HL-60 (cell line): Measurements from ENCODE around the gene PCSK5.

Experiments
- TF ChIP-seq, protein P1 (sequence below): IDR thresholded peaks from 2 replicates; pipeline ENCODE4 v1.6.1; 2012; ENCODE audit warnings: low read depth; ENCODE audit not compliant: insufficient replicate concordance
- TF ChIP-seq, protein P2 (sequence below): IDR thresholded peaks from one replicate; pipeline ENCODE4 v1.5.1; 2011; ENCODE audit warnings: low read length, control low read depth, inconsistent platforms; ENCODE audit not compliant: insufficient read depth

DNA sequence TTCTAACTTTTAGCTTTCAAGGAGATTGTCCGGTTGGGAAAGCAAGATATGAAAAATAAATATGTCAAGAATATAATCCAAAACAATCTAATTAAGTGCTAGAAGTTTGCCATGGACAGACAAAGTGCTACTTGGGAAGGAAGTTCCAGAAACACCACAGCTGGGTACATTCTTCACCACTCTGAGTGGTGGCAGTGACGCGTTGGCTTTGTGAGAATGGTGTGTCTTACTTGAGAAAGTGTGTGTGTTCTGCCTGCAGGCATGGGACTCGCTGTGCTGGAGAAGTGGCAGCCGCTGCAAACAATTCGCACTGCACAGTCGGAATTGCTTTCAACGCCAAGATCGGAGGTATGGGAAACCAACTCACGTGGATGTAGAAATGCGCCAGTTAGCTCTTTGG is 177.2 kb downstream of the PCSK5 start:
- TF ChIP-seq, protein P1, sequence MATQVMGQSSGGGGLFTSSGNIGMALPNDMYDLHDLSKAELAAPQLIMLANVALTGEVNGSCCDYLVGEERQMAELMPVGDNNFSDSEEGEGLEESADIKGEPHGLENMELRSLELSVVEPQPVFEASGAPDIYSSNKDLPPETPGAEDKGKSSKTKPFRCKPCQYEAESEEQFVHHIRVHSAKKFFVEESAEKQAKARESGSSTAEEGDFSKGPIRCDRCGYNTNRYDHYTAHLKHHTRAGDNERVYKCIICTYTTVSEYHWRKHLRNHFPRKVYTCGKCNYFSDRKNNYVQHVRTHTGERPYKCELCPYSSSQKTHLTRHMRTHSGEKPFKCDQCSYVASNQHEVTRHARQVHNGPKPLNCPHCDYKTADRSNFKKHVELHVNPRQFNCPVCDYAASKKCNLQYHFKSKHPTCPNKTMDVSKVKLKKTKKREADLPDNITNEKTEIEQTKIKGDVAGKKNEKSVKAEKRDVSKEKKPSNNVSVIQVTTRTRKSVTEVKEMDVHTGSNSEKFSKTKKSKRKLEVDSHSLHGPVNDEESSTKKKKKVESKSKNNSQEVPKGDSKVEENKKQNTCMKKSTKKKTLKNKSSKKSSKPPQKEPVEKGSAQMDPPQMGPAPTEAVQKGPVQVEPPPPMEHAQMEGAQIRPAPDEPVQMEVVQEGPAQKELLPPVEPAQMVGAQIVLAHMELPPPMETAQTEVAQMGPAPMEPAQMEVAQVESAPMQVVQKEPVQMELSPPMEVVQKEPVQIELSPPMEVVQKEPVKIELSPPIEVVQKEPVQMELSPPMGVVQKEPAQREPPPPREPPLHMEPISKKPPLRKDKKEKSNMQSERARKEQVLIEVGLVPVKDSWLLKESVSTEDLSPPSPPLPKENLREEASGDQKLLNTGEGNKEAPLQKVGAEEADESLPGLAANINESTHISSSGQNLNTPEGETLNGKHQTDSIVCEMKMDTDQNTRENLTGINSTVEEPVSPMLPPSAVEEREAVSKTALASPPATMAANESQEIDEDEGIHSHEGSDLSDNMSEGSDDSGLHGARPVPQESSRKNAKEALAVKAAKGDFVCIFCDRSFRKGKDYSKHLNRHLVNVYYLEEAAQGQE: no peak
- TF ChIP-seq, protein P2, sequence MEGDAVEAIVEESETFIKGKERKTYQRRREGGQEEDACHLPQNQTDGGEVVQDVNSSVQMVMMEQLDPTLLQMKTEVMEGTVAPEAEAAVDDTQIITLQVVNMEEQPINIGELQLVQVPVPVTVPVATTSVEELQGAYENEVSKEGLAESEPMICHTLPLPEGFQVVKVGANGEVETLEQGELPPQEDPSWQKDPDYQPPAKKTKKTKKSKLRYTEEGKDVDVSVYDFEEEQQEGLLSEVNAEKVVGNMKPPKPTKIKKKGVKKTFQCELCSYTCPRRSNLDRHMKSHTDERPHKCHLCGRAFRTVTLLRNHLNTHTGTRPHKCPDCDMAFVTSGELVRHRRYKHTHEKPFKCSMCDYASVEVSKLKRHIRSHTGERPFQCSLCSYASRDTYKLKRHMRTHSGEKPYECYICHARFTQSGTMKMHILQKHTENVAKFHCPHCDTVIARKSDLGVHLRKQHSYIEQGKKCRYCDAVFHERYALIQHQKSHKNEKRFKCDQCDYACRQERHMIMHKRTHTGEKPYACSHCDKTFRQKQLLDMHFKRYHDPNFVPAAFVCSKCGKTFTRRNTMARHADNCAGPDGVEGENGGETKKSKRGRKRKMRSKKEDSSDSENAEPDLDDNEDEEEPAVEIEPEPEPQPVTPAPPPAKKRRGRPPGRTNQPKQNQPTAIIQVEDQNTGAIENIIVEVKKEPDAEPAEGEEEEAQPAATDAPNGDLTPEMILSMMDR: no peak
